Renal pelvis (tissue), 4 donors: ENCODE data around the gene FAM221B. TPM values are rescaled to one million over a fixed set of nuclear protein-coding genes. Genes with fewer than 3 reads are reported as not detected.

ENCODE experiments used
- DNase-seq: peaks from one replicate; pipeline ENCODE4 v3.0.0-alpha.2; 2013
- polyA plus RNA-seq, 3 donors: library from polyadenylated mRNA; unstranded; fragments of 120-200 nt; gene quantifications; one replicate each; pipeline ENCODE4 v1.2.1, GENCODE V29; 2013; ENCODE audit not compliant: insufficient read length in 3 of 3

Gene FAM221B
- polyA plus RNA-seq, 3 donors: 0.09 to 0.41 (median 0.12) TPM

- no peak for DNase-seq
Measured at GRCh38 chr9:35820076-35820475, 8.5 kb downstream of the FAM221B start.

GRCh38 chr9:35818341-35818740 is 10.2 kb downstream of the FAM221B start:
- DNase-seq: no peak

- DNase-seq: no peak
Measured at GRCh38 chr9:35816708-35817107, 11.8 kb downstream of the FAM221B start.

GRCh38 chr9:35814841-35815543 is 13.5 kb downstream of the FAM221B start, which contains the start of gene HINT2:
Gene HINT2, minus strand, starts transcription at chr9:35815042. Its CDS starts 63 bp downstream, at chr9:35814979.
- DNase-seq: peak; percentile 98

- DNase-seq: peak; percentile 51
Measured at GRCh38 chr9:35814106-35814840, 14.3 kb downstream of the FAM221B start.

GRCh38 chr9:35813434-35814105 is 15.0 kb downstream of the FAM221B start:
- no peak for DNase-seq

GRCh38 chr9:35812025-35812602 is 16.4 kb downstream of the FAM221B start, which contains the start of gene SPAG8:
Gene SPAG8, minus strand, starts transcription at chr9:35812262. Its CDS starts 115 bp downstream, at chr9:35812147.
- peak; percentile 95 for DNase-seq

GRCh38 chr9:35811381-35812024 is 17.0 kb downstream of the FAM221B start:
- no peak for DNase-seq

GRCh38 chr9:35810122-35810521 is 18.4 kb downstream of the FAM221B start:
- DNase-seq: no peak

- DNase-seq: no peak
Measured at GRCh38 chr9:35808433-35808832, 20.1 kb downstream of the FAM221B start.

- DNase-seq: no peak
Measured at GRCh38 chr9:35806101-35806500, 22.4 kb downstream of the FAM221B start.

GRCh38 chr9:35801328-35802128 is 27.0 kb downstream of the FAM221B start:
- no peak for DNase-seq

- DNase-seq: no peak
Measured at GRCh38 chr9:35800530-35800929, 28.0 kb downstream of the FAM221B start.

GRCh38 chr9:35798658-35799374 is 29.7 kb downstream of the FAM221B start:
- no peak for DNase-seq

GRCh38 chr9:35797311-35798109 is 31.0 kb downstream of the FAM221B start:
- DNase-seq: no peak

- no peak for DNase-seq
Measured at GRCh38 chr9:35795695-35796094, 32.8 kb downstream of the FAM221B start.

- no peak for DNase-seq
Measured at GRCh38 chr9:35793461-35793860, 35.1 kb downstream of the FAM221B start.

- DNase-seq: no peak
Measured at GRCh38 chr9:35792826-35793225, 35.7 kb downstream of the FAM221B start.
